Globus pallidus (tissue), 1 donor: Measurements from ENCODE around the gene ZNF607.

ENCODE experiments used
- DNase-seq: peaks from one replicate; pipeline ENCODE4 v3.0.0-alpha.2; 2015; ENCODE audit warnings: low spot score

ZNF607 gene

DNA sequence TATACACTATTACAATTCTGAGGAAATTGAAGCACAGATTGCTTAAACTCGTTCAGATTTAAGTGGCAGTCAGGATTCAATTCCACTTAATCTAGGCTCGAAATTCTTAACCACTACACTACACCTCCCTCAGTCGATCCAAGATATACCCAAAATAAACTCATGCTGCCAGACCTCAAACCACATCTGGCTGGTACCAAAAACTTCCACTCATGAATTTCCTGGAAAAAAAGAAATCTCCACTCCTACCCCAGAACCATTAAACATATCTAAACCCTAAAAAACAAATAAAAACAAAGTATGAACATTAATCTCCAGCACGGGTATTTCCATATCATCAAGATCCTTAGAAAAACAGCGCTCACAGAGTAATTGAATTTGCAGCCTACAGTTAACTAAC is 65.4 kb downstream of the ZNF607 start:
- DNase-seq = no peak
